H9 (cell line): ENCODE data around the gene C11orf65. TPM values are rescaled to one million over a fixed set of nuclear protein-coding genes. Genes with fewer than 3 reads are reported as not detected.

Experiments
- DNase-seq: peaks from one replicate; pipeline ENCODE4 v3.0.0-alpha.2; 2017
- H2AFZ ChIP-seq: one replicate; pipeline ENCODE4 v1.6.1; 2013; ENCODE audit warnings: mild to moderate bottlenecking, low read length, control low read depth, moderate library complexity
- H2AK5ac ChIP-seq: 2 replicates; pipeline ENCODE4 v1.6.1; 2013; ENCODE audit warnings: low read length, control low read depth, mixed read lengths; ENCODE audit not compliant: insufficient read length
- H2BK120ac ChIP-seq: one replicate; pipeline ENCODE4 v1.6.1; 2013; ENCODE audit warnings: low read depth, mild to moderate bottlenecking, low read length, control low read depth, inconsistent platforms; ENCODE audit not compliant: poor library complexity, severe bottlenecking
- H2BK12ac ChIP-seq: 2 replicates; pipeline ENCODE4 v1.6.1; 2013; ENCODE audit warnings: low read length, control low read depth, mixed read lengths, low read depth; ENCODE audit not compliant: insufficient read length
- H2BK15ac ChIP-seq: 2 replicates; pipeline ENCODE4 v1.6.1; 2013; ENCODE audit warnings: low read depth, low read length, control low read depth
- H2BK20ac ChIP-seq: one replicate; pipeline ENCODE4 v1.6.1; 2013; ENCODE audit warnings: low read depth, mild to moderate bottlenecking, low read length, control low read depth, inconsistent platforms; ENCODE audit not compliant: poor library complexity, severe bottlenecking
- H2BK5ac ChIP-seq: 2 replicates; pipeline ENCODE4 v1.6.1; 2013; ENCODE audit warnings: low read length, control low read depth, mixed read lengths; ENCODE audit not compliant: insufficient read length
- H3K14ac ChIP-seq: 2 replicates; pipeline ENCODE4 v1.6.1; 2013; ENCODE audit warnings: low read length, control low read depth; ENCODE audit not compliant: insufficient read depth
- H3K18ac ChIP-seq: 2 replicates; pipeline ENCODE4 v1.6.1; 2013; ENCODE audit warnings: low read depth, mild to moderate bottlenecking, mixed read lengths, low read length, control low read depth; ENCODE audit not compliant: insufficient read length
- H3K23ac ChIP-seq: 2 replicates; pipeline ENCODE4 v1.6.1; 2013; ENCODE audit warnings: low read length, control low read depth, mixed read lengths, low read depth; ENCODE audit not compliant: insufficient read length
- H3K23me2 ChIP-seq: 2 replicates; pipeline ENCODE4 v1.6.1; 2013; ENCODE audit warnings: low read depth, mild to moderate bottlenecking, mixed read lengths, low read length, control low read depth; ENCODE audit not compliant: insufficient read length, poor library complexity, severe bottlenecking
- H3K27ac ChIP-seq: 2 replicates; pipeline ENCODE4 v1.5.1; 2013; ENCODE audit warnings: low read length, control low read depth, mixed read lengths, low read depth; ENCODE audit not compliant: insufficient read length
- H3K27me3 ChIP-seq: 2 replicates; pipeline ENCODE4 v1.6.1; 2013; ENCODE audit warnings: low read length, control low read depth, inconsistent platforms; ENCODE audit not compliant: insufficient read depth
- H3K4ac ChIP-seq: 2 replicates; pipeline ENCODE4 v1.6.1; 2013; ENCODE audit warnings: low read depth, mild to moderate bottlenecking, control low read depth, inconsistent platforms, low read length, moderate library complexity
- H3K4me1 ChIP-seq: 2 replicates; pipeline ENCODE4 v1.6.1; 2013; ENCODE audit warnings: low read length, control low read depth, inconsistent platforms; ENCODE audit not compliant: insufficient read depth
- H3K4me2 ChIP-seq: 2 replicates; pipeline ENCODE4 v1.6.1; 2013; ENCODE audit warnings: low read length, control low read depth, mixed read lengths; ENCODE audit not compliant: insufficient read length, insufficient read depth
- H3K56ac ChIP-seq: 2 replicates; pipeline ENCODE4 v1.6.1; 2013; ENCODE audit warnings: low read depth, mild to moderate bottlenecking, mixed read lengths, low read length, control low read depth; ENCODE audit not compliant: insufficient read length
- H3K79me1 ChIP-seq: 2 replicates; pipeline ENCODE4 v1.6.1; 2013; ENCODE audit warnings: low read depth, mild to moderate bottlenecking, moderate library complexity, low read length, control low read depth, inconsistent platforms; ENCODE audit not compliant: insufficient read depth, poor library complexity, severe bottlenecking
- H3K79me2 ChIP-seq: 2 replicates; pipeline ENCODE4 v1.6.1; 2013; ENCODE audit warnings: low read length, control low read depth, inconsistent platforms; ENCODE audit not compliant: insufficient read depth
- H3K9ac ChIP-seq: 2 replicates; pipeline ENCODE4 v1.6.1; 2013; ENCODE audit warnings: low read length, control low read depth, mixed read lengths; ENCODE audit not compliant: insufficient read length; ENCODE audit errors: extremely low read depth
- H3K9me3 ChIP-seq: one replicate; pipeline ENCODE4 v1.6.1; 2013; ENCODE audit warnings: low read depth, low read length, inconsistent platforms; ENCODE audit not compliant: control insufficient read depth
- H3T11ph ChIP-seq: one replicate; pipeline ENCODE4 v1.6.1; 2013; ENCODE audit warnings: mild to moderate bottlenecking, low read length, control low read depth, inconsistent platforms
- H4K20me1 ChIP-seq: one replicate; pipeline ENCODE4 v1.6.1; 2013; ENCODE audit not compliant: control insufficient read depth, insufficient read length, insufficient read depth
- H4K5ac ChIP-seq: 2 replicates; pipeline ENCODE4 v1.6.1; 2013; ENCODE audit warnings: low read depth, mild to moderate bottlenecking, mixed read lengths, low read length, control low read depth; ENCODE audit not compliant: insufficient read length
- H4K8ac ChIP-seq: replicated peaks from 2 replicates; pipeline ENCODE4 v1.6.1; 2013; ENCODE audit warnings: low read length, control low read depth, mixed read lengths, low read depth; ENCODE audit not compliant: insufficient read length
- H4K91ac ChIP-seq: 2 replicates; pipeline ENCODE4 v1.6.1; 2013; ENCODE audit warnings: low read depth, mild to moderate bottlenecking, moderate library complexity, mixed read lengths, low read length, control low read depth; ENCODE audit not compliant: insufficient read length
- H3K27ac Mint-ChIP-seq, 3 experiments: 2 replicates in 2 of 3; 3 replicates in 1 of 3; pipeline ENCODE4 v1.8.0; 2020 to 2021; ENCODE audit warnings: mixed read lengths in 3 of 3, mild to moderate bottlenecking in 1 of 3, moderate library complexity in 1 of 3
- H3K27me3 Mint-ChIP-seq: 2 replicates; pipeline ENCODE4 v1.8.0; 2021; ENCODE audit warnings: low read depth, mild to moderate bottlenecking, moderate library complexity, mixed read lengths
- H3K36me3 Mint-ChIP-seq, 3 experiments: 2 replicates in 2 of 3; 3 replicates in 1 of 3; pipeline ENCODE4 v1.8.0; 2020 to 2021; ENCODE audit warnings: low read depth in 3 of 3, mixed read lengths in 3 of 3; ENCODE audit not compliant: insufficient read depth in 1 of 3
- H3K4me1 Mint-ChIP-seq, 2 experiments: 2 replicates each; pipeline ENCODE4 v1.8.0; 2020; ENCODE audit warnings: mixed read lengths in 2 of 2
- H3K4me3 Mint-ChIP-seq, 2 experiments: 2 replicates in 1 of 2; 3 replicates in 1 of 2; pipeline ENCODE4 v1.8.0; 2020 to 2021; ENCODE audit warnings: mild to moderate bottlenecking in 2 of 2, mixed read lengths in 2 of 2, moderate library complexity in 1 of 2
- H3K9me3 Mint-ChIP-seq, 2 experiments: 2 replicates in 1 of 2; 3 replicates in 1 of 2; pipeline ENCODE4 v1.8.0; 2020; ENCODE audit warnings: mild to moderate bottlenecking in 2 of 2, mixed read lengths in 2 of 2, moderate library complexity in 1 of 2
- WGBS: extraction: QIAGEN DNeasy Blood & Tissue Kit; methylation state at CpG from one replicate; pipeline ENCODE4 v1.1.7; 2013; ENCODE audit warnings: missing lambda C conversion rate, low lambda C conversion rate, mixed read lengths; ENCODE audit not compliant: insufficient read length; ENCODE audit errors: extremely low coverage; 5-methylcytosine and 5-hydroxymethylcytosine counted together
- total RNA-seq: library from RNA; stranded (reverse); gene quantifications from 2 replicates; pipeline ENCODE4 v1.2.1, GENCODE V29; 2021
- TF ChIP-seq, protein P1 (sequence below): fragments of 200-600 bp; sonication (generic); conservative IDR thresholded peaks from 3 replicates; pipeline ENCODE4 v1.8.0; 2021; ENCODE audit warnings: antibody characterized with exemption, mild to moderate bottlenecking

The C11orf65 gene
- total RNA-seq, 1 experiment from 2014 or later, result 0.55 TPM

DNA sequence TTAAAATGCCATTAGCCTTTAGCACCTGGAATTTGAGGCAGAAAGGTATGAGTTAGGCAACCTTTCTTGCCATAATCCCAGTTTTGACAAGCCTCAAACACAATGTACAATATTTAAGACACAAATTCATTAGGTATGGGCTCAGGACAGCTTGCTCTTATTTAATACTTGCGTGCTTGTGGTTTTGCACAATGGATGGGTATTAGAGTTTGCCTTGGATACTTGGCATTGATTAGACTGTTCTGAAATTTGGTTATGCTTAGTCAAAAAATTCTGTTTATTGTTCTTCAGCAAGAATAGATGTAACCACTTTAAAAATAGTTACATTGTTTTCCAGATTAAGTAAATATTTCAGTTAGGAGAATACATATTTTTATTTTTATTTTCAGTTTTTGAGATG, 5.4 kb upstream of the C11orf65 start:
- Histone ChIP-seq H2BK12ac (no peak overlapping the region), H4K91ac (no peak overlapping the region), H3K79me2 (no peaks in the 10 kb centered on the region), H3K56ac (no peak overlapping the region), H3K4me1 (no peaks in the 10 kb centered on the region), H4K8ac (no peak overlapping the region), H3K23ac (no peak overlapping the region), H3K14ac (no peak overlapping the region), H3K9me3 (no peaks in the 10 kb centered on the region), H2BK5ac (no peak overlapping the region), H4K20me1 (no peaks in the 10 kb centered on the region), H3K79me1 (no peaks in the 10 kb centered on the region), H3K4me2 (no peak overlapping the region), H3K4ac (no peak overlapping the region), H3K27me3 (no peaks in the 10 kb centered on the region), H3K27ac (no peak overlapping the region), H2BK120ac (no peak overlapping the region), H3T11ph (no peak overlapping the region), H4K5ac (no peak overlapping the region), H2BK15ac (no peak overlapping the region), H2AFZ (no peak overlapping the region), H2BK20ac (no peak overlapping the region), H3K18ac (no peak overlapping the region), H3K23me2 (no peaks in the 10 kb centered on the region), H2AK5ac (no peak overlapping the region), H3K9ac (no peak overlapping the region)
- Mint-ChIP-seq H3K36me3 (peaks cover 0 to 8% (median 0%) of the 10 kb centered on the region in 3 experiments; a peak in 3 of 7 replicates), H3K9me3 (no peaks in the 10 kb centered on the region), H3K27me3 (no peaks in the 10 kb centered on the region), H3K4me1 (no peaks in the 10 kb centered on the region), H3K4me3 (no peak overlapping the region), H3K27ac (no peak overlapping the region)
- TF ChIP-seq, protein P1, sequence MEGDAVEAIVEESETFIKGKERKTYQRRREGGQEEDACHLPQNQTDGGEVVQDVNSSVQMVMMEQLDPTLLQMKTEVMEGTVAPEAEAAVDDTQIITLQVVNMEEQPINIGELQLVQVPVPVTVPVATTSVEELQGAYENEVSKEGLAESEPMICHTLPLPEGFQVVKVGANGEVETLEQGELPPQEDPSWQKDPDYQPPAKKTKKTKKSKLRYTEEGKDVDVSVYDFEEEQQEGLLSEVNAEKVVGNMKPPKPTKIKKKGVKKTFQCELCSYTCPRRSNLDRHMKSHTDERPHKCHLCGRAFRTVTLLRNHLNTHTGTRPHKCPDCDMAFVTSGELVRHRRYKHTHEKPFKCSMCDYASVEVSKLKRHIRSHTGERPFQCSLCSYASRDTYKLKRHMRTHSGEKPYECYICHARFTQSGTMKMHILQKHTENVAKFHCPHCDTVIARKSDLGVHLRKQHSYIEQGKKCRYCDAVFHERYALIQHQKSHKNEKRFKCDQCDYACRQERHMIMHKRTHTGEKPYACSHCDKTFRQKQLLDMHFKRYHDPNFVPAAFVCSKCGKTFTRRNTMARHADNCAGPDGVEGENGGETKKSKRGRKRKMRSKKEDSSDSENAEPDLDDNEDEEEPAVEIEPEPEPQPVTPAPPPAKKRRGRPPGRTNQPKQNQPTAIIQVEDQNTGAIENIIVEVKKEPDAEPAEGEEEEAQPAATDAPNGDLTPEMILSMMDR, result no peak
- WGBS, result no CpG with 5 or more reads among the region's 1 CpG
- DNase-seq, result no peak
